HepG2 (cell line): ENCODE measurements around the gene DHTKD1. TPM values are rescaled to one million over a fixed set of nuclear protein-coding genes. Genes with fewer than 3 reads are reported as not detected.

Experiments
- ATRX ChIP-seq: sonication (generic); formaldehyde crosslinking; IDR thresholded peaks from 2 replicates; pipeline ENCODE4 v1.4.0; 2020; ENCODE audit warnings: missing genetic modification reagents, borderline replicate concordance
- CBX1 ChIP-seq: IDR thresholded peaks from one replicate; pipeline ENCODE4 v1.6.1; 2016; ENCODE audit warnings: antibody characterized with exemption, low read depth
- FOSL2 ChIP-seq: sonication (generic); formaldehyde crosslinking; IDR thresholded peaks from 2 replicates; pipeline ENCODE4 v1.4.0; 2020; ENCODE audit warnings: missing genetic modification reagents
- GLMP ChIP-seq: sonication (generic); formaldehyde crosslinking; IDR thresholded peaks from 2 replicates; pipeline ENCODE4 v1.9.0; 2021; ENCODE audit warnings: missing genetic modification reagents, mild to moderate bottlenecking, borderline replicate concordance
- PRPF4 ChIP-seq: fragments of 200-400 bp; formaldehyde crosslinking; IDR thresholded peaks from 2 replicates; pipeline ENCODE4 v1.6.1; 2016; ENCODE audit warnings: low read length, low read depth; ENCODE audit not compliant: poor library complexity, severe bottlenecking
- RARG ChIP-seq: sonication (generic); formaldehyde crosslinking; IDR thresholded peaks from 2 replicates; pipeline ENCODE4 v1.4.0; 2020; ENCODE audit warnings: low read depth, mild to moderate bottlenecking, missing genetic modification reagents
- REXO4 ChIP-seq: sonication (generic); formaldehyde crosslinking; IDR thresholded peaks from 2 replicates; pipeline ENCODE4 v1.8.0; 2022; ENCODE audit warnings: missing genetic modification reagents, mild to moderate bottlenecking, borderline replicate concordance
- RXRB ChIP-seq: IDR thresholded peaks from 2 replicates; pipeline ENCODE4 v1.6.1; 2016; ENCODE audit warnings: borderline replicate concordance, missing genetic modification reagents, missing compliant biosample characterization
- SMC3 ChIP-seq: IDR thresholded peaks from 2 replicates; pipeline ENCODE4 v1.6.1; 2011; ENCODE audit warnings: low read length, improper control_type of control experiment
- SPEN ChIP-seq: sonication (generic); formaldehyde crosslinking; IDR thresholded peaks from 2 replicates; pipeline ENCODE4 v1.5.1; 2020; ENCODE audit warnings: low read depth, mild to moderate bottlenecking, missing genetic modification reagents
- SUZ12 ChIP-seq: fragments of 150-350 bp; IDR thresholded peaks from 2 replicates; pipeline ENCODE4 v1.6.1; 2014; ENCODE audit warnings: low read depth, low read length
- TFDP1 ChIP-seq: IDR thresholded peaks from 2 replicates; pipeline ENCODE4 v1.6.1; 2016; ENCODE audit warnings: missing compliant biosample characterization, missing genetic modification reagents, borderline replicate concordance
- TP53 ChIP-seq: sonication (generic); formaldehyde crosslinking; conservative IDR thresholded peaks from 2 replicates; pipeline ENCODE4 v1.4.0; 2020; ENCODE audit warnings: missing genetic modification reagents
- ZFP91 ChIP-seq: sonication (generic); formaldehyde crosslinking; IDR thresholded peaks from 2 replicates; pipeline ENCODE4 v1.9.0; 2022; ENCODE audit warnings: missing genetic modification reagents, mild to moderate bottlenecking, borderline replicate concordance
- ZNF10 ChIP-seq: sonication (generic); formaldehyde crosslinking; IDR thresholded peaks from 2 replicates; pipeline ENCODE4 v1.4.0; 2020; ENCODE audit warnings: mild to moderate bottlenecking, low read depth, missing genetic modification reagents, borderline replicate concordance
- ZNF136 ChIP-seq: sonication (generic); formaldehyde crosslinking; IDR thresholded peaks from 2 replicates; pipeline ENCODE4 v1.8.1; 2022; ENCODE audit warnings: low read depth, mild to moderate bottlenecking, moderate library complexity, missing genetic modification reagents
- ZNF564 ChIP-seq: sonication (generic); formaldehyde crosslinking; IDR thresholded peaks from 2 replicates; pipeline ENCODE4 v1.8.1; 2023; ENCODE audit warnings: mild to moderate bottlenecking, missing genetic modification reagents
- ZNF740 ChIP-seq: sonication (generic); formaldehyde crosslinking; IDR thresholded peaks from 2 replicates; pipeline ENCODE4 v1.4.0; 2020; ENCODE audit warnings: missing genetic modification reagents
- ZNF782 ChIP-seq: sonication (generic); formaldehyde crosslinking; IDR thresholded peaks from 2 replicates; pipeline ENCODE4 v1.4.0; 2020; ENCODE audit warnings: missing genetic modification reagents, mild to moderate bottlenecking, borderline replicate concordance
- polyA plus RNA-seq, 8 experiments: library from polyadenylated mRNA; depleted of rRNA in 3 of 8; stranded (reverse) in 7 of 8; unstranded in 1 of 8; fragments of >200 nt; fragmentation: Illumina TruSeq in 4 of 8; extraction: Trizol in 4 of 8; gene quantifications; 2 replicates each; pipeline versions ENCODE4 v1.2.1 to v1.2.3, GENCODE V29; 2011 to 2016; ENCODE audit warnings: low read depth in 4 of 8, missing spikeins in 1 of 8, mixed read lengths in 1 of 8; ENCODE audit not compliant: insufficient read depth in 1 of 8
- total RNA-seq, 5 experiments: library from RNA; depleted of rRNA; stranded (reverse); fragments of >200 nt; fragmentation: Illumina TruSeq; extraction: Trizol; gene quantifications; 2 replicates each; pipeline ENCODE4 v1.2.3, GENCODE V29; 2016; ENCODE audit warnings: low read depth in 1 of 5
- TF ChIP-seq, protein P1 (sequence below): sonication (generic); formaldehyde crosslinking; IDR thresholded peaks from 2 replicates; pipeline ENCODE4 v1.5.0; 2020; ENCODE audit warnings: mild to moderate bottlenecking, missing genetic modification reagents
- TF ChIP-seq, protein P2 (sequence below): IDR thresholded peaks from 2 replicates; pipeline ENCODE4 v1.6.1; 2012; ENCODE audit warnings: inconsistent platforms

DHTKD1 gene
- total and polyA plus RNA-seq, 2 of the 13 experiments (the other 11 are each of a cell fraction or from before 2014, with no cell fraction given) = 9.6 to 14.1 TPM

GRCh38 chr10:12042797-12043651 is 25.7 kb upstream of the DHTKD1 start, which contains the start of gene UPF2 (continued):
- TF ChIP-seq PRPF4 (peak; percentile 92), ZNF10 (no peak), TP53 (no peak), REXO4 (CRISPR knock-in tag) (no peak), GLMP (CRISPR knock-in tag) (no peak), RARG (CRISPR knock-in tag) (no peak), RXRB (CRISPR knock-in tag) (no peak; the same call in 1 of the 2 replicates), SPEN (CRISPR knock-in tag) (peak; percentile 82), ZNF136 (CRISPR knock-in tag) (no peak), ZNF782 (CRISPR knock-in tag) (no peak), SMC3 (no peak), CBX1 (no peak), ATRX (no peak), TFDP1 (CRISPR knock-in tag) (peak; percentile 60; the same call in 1 of the 2 replicates), ZNF564 (CRISPR knock-in tag) (no peak; the same call in 1 of the 2 replicates), ZFP91 (CRISPR knock-in tag) (peak; percentile 66; the same call in 1 of the 2 replicates), FOSL2 (CRISPR knock-in tag) (peak; percentile 11; the same call in 1 of the 2 replicates), SUZ12 (no peak), ZNF740 (CRISPR knock-in tag) (no peak)
- TF ChIP-seq, protein P1, sequence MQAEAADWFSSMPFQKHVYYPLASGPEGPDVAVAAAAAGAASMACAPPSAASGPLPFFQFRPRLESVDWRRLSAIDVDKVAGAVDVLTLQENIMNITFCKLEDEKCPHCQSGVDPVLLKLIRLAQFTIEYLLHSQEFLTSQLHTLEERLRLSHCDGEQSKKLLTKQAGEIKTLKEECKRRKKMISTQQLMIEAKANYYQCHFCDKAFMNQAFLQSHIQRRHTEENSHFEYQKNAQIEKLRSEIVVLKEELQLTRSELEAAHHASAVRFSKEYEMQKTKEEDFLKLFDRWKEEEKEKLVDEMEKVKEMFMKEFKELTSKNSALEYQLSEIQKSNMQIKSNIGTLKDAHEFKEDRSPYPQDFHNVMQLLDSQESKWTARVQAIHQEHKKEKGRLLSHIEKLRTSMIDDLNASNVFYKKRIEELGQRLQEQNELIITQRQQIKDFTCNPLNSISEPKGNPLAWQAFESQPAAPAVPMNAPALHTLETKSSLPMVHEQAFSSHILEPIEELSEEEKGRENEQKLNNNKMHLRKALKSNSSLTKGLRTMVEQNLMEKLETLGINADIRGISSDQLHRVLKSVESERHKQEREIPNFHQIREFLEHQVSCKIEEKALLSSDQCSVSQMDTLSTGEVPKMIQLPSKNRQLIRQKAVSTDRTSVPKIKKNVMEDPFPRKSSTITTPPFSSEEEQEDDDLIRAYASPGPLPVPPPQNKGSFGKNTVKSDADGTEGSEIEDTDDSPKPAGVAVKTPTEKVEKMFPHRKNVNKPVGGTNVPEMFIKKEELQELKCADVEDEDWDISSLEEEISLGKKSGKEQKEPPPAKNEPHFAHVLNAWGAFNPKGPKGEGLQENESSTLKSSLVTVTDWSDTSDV (CRISPR knock-in tag) = no peak
- TF ChIP-seq, protein P2, sequence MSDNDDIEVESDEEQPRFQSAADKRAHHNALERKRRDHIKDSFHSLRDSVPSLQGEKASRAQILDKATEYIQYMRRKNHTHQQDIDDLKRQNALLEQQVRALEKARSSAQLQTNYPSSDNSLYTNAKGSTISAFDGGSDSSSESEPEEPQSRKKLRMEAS = peak; percentile 92
